HCT116 (cell line): Measurements from ENCODE around the gene CWC27. TPM values are rescaled to one million over a fixed set of nuclear protein-coding genes. Genes with fewer than 3 reads are reported as not detected.

Source experiments
- ATAC-seq: fragments of 200-7000 bp; cut with Tn5 transposase; 2 replicates; pipeline ENCODE4 v1.9.1; 2020; ENCODE audit warnings: mild to moderate bottlenecking, moderate library complexity
- BruUV-seq: library from RNA; stranded (reverse); fragments of 400-500 nt; replicated peaks from 2 replicates; lab custom pipeline; 2021; lab: Mats Ljungman, UMichigan
- CTCF ChIA-PET: fragments of 300-600 bp; sonication (Branson Sonifier 250); formaldehyde crosslinking; loops from one replicate; lab custom pipeline; 2021; ENCODE audit warnings: antibody characterized with exemption; lab: Charles Lee
- POLR2A ChIA-PET: fragments of 300-600, 350-600 bp; sonication (Branson Sonifier 250); formaldehyde crosslinking; loops from one replicate; lab custom pipeline; 2021; ENCODE audit warnings: antibody characterized with exemption; lab: Charles Lee
- RAD21 ChIA-PET, 2 experiments: fragments of 300-600 bp; sonication (Branson Sonifier 250); formaldehyde crosslinking; loops; one replicate each; lab custom pipeline; 2023; ENCODE audit warnings: low total read pairs in 2 of 2; ENCODE audit not compliant: uncharacterized antibody in 2 of 2, unreplicated experiment in 2 of 2, low non-redundant PET in 1 of 2; lab: Charles Lee
- DNase-seq: peaks from one replicate; pipeline ENCODE4 v3.0.0-alpha.2; 2010; ENCODE audit warnings: low read depth, low spot score
- H2AFZ ChIP-seq: fragments of 200-600 bp; shearing (Covaris generic), sonication (generic); 2 replicates; pipeline ENCODE4 v1.6.1; 2017; ENCODE audit warnings: low read depth, mixed run types, mixed read lengths, antibody characterized with exemption, low read length; ENCODE audit not compliant: poor library complexity, severe bottlenecking
- H3K27ac ChIP-seq: 2 replicates; pipeline ENCODE4 v1.5.1; 2012; ENCODE audit warnings: low read depth, low read length
- H3K27me3 ChIP-seq: fragments of 200-600 bp; sonication (generic); 2 replicates; pipeline ENCODE4 v1.6.1; 2016; ENCODE audit warnings: mixed run types, low read length, mixed read lengths; ENCODE audit not compliant: insufficient read depth
- H3K36me3 ChIP-seq, 2 experiments: fragments of 200-500 bp in 1 of 2; fragments of 200-600 bp in 1 of 2; sonication (Bioruptor generic) in 1 of 2; sonication (generic) in 1 of 2; 2 replicates each; pipeline versions ENCODE4 v1.5.1 to v1.6.1; 2014 to 2016; ENCODE audit warnings: low read length in 2 of 2, inconsistent platforms in 1 of 2, mixed read lengths in 1 of 2, mixed run types in 1 of 2; ENCODE audit not compliant: insufficient read depth in 2 of 2, control insufficient read depth in 1 of 2
- H3K4me1 ChIP-seq, 2 experiments: fragments of 200-600 bp in 1 of 2; sonication (generic) in 1 of 2; 2 replicates each; pipeline versions ENCODE4 v1.5.1 to v1.6.1; 2012 to 2017; ENCODE audit warnings: low read length in 2 of 2, inconsistent platforms in 1 of 2, mild to moderate bottlenecking in 1 of 2, mixed read lengths in 1 of 2, mixed run types in 1 of 2, moderate library complexity in 1 of 2; ENCODE audit not compliant: insufficient read depth in 2 of 2, control insufficient read depth in 1 of 2
- H3K4me2 ChIP-seq: fragments of 200-600 bp; sonication (generic); 2 replicates; pipeline ENCODE4 v1.6.1; 2017; ENCODE audit warnings: mixed run types, low read length, mixed read lengths
- H3K4me3 ChIP-seq, 2 experiments: fragments of 200-600 bp in 1 of 2; sonication (generic) in 1 of 2; replicated peaks in 1 of 2; 2 replicates each; pipeline ENCODE4 v1.5.1; 2011 to 2016; ENCODE audit warnings: low read length in 2 of 2, control low read depth in 1 of 2, low read depth in 1 of 2, mild to moderate bottlenecking in 1 of 2, mixed read lengths in 1 of 2, mixed run types in 1 of 2
- H3K79me2 ChIP-seq: fragments of 200-600 bp; sonication (generic); 2 replicates; pipeline ENCODE4 v1.6.1; 2017; ENCODE audit warnings: mild to moderate bottlenecking, mixed run types, low read length, moderate library complexity, mixed read lengths; ENCODE audit not compliant: insufficient read depth
- H3K9ac ChIP-seq: fragments of 200-600 bp; sonication (generic); 2 replicates; pipeline ENCODE4 v1.6.1; 2016; ENCODE audit warnings: low read length, mixed read lengths
- H3K9me2 ChIP-seq: fragments of 200-600 bp; sonication (generic), shearing (Covaris generic); 2 replicates; pipeline ENCODE4 v1.6.1; 2017; ENCODE audit warnings: mixed run types, mild to moderate bottlenecking, moderate library complexity; ENCODE audit not compliant: insufficient read depth
- H3K9me3 ChIP-seq, 2 experiments: fragments of 200-500 bp in 1 of 2; fragments of 200-600 bp in 1 of 2; sonication (Bioruptor generic) in 1 of 2; sonication (generic) in 1 of 2; 2 replicates each; pipeline ENCODE4 v1.6.1; 2014 to 2017; ENCODE audit warnings: low read length in 2 of 2, mixed read lengths in 2 of 2, inconsistent platforms in 1 of 2, low read depth in 1 of 2, mild to moderate bottlenecking in 1 of 2, mixed run types in 1 of 2, moderate library complexity in 1 of 2; ENCODE audit not compliant: control insufficient read depth in 1 of 2, insufficient read depth in 1 of 2
- H4K20me1 ChIP-seq: fragments of 200-600 bp; sonication (generic), shearing (Covaris generic); 2 replicates; pipeline ENCODE4 v1.6.1; 2017; ENCODE audit warnings: mixed run types, mild to moderate bottlenecking, moderate library complexity; ENCODE audit not compliant: insufficient read depth
- ATF3 ChIP-seq: IDR thresholded peaks from 2 replicates; pipeline ENCODE4 v1.6.1; 2012
- CEBPB ChIP-seq: IDR thresholded peaks from 2 replicates; pipeline ENCODE4 v1.6.1; 2012; ENCODE audit warnings: low read depth
- EGR1 ChIP-seq: IDR thresholded peaks from 2 replicates; pipeline ENCODE4 v1.6.1; 2012; ENCODE audit warnings: low read depth
- ELF1 ChIP-seq: IDR thresholded peaks from 2 replicates; pipeline ENCODE4 v1.6.1; 2012; ENCODE audit warnings: low read depth, borderline replicate concordance
- JUND ChIP-seq: IDR thresholded peaks from 2 replicates; pipeline ENCODE4 v1.6.1; 2012
- POLR2AphosphoS5 ChIP-seq: IDR thresholded peaks from 2 replicates; pipeline ENCODE4 v1.6.1; 2011; ENCODE audit warnings: mild to moderate bottlenecking, low read depth, low read length, moderate library complexity
- RAD21 ChIP-seq: IDR thresholded peaks from 2 replicates; pipeline ENCODE4 v1.6.1; 2012; ENCODE audit warnings: low read depth, mild to moderate bottlenecking
- SRF ChIP-seq: IDR thresholded peaks from 2 replicates; pipeline ENCODE4 v1.6.1; 2012; ENCODE audit warnings: low read depth
- TCF7L2 ChIP-seq: IDR thresholded peaks from 2 replicates; pipeline ENCODE4 v1.7.0; 2011; ENCODE audit warnings: borderline replicate concordance, inconsistent platforms; ENCODE audit not compliant: insufficient read depth, insufficient read length; ENCODE audit errors: extremely low read depth
- YY1 ChIP-seq: IDR thresholded peaks from 2 replicates; pipeline ENCODE4 v1.6.1; 2011; ENCODE audit warnings: low read length, low read depth, moderate library complexity, mild to moderate bottlenecking; ENCODE audit not compliant: insufficient replicate concordance; ENCODE audit errors: extremely low read depth
- ZBTB33 ChIP-seq: IDR thresholded peaks from 2 replicates; pipeline ENCODE4 v1.6.1; 2011; ENCODE audit warnings: mild to moderate bottlenecking, low read length, moderate library complexity; ENCODE audit not compliant: insufficient replicate concordance; ENCODE audit errors: extremely low read depth
- ZNF274 ChIP-seq: fragments of 200-500 bp; sonication (Bioruptor generic); IDR thresholded peaks from 2 replicates; pipeline ENCODE4 v1.6.1; 2014; ENCODE audit warnings: mild to moderate bottlenecking, low read depth, low read length, inconsistent platforms
- intact Hi-C: fragments of 100-400 bp; cut with micrococcal nuclease; formaldehyde crosslinking; loops from 2 replicates; pipeline ENCODE4 v1.10.0; 2022
- total RNA-seq: library from RNA; stranded (reverse); gene quantifications from one replicate; pipeline ENCODE4 v1.2.1, GENCODE V29; 2021; ENCODE audit not compliant: unreplicated experiment
- TF ChIP-seq, protein P1 (sequence below): IDR thresholded peaks from 2 replicates; pipeline ENCODE4 v1.6.1; 2012; ENCODE audit warnings: low read depth
- TF ChIP-seq, protein P2 (sequence below): IDR thresholded peaks from 2 replicates; pipeline ENCODE4 v1.6.1; 2012

CWC27 gene
- total RNA-seq, 1 experiment from 2014 or later, result 29.1 TPM

- TF ChIP-seq ELF1, result no peak
- TF ChIP-seq SRF, result no peak
- TF ChIP-seq, protein P1, sequence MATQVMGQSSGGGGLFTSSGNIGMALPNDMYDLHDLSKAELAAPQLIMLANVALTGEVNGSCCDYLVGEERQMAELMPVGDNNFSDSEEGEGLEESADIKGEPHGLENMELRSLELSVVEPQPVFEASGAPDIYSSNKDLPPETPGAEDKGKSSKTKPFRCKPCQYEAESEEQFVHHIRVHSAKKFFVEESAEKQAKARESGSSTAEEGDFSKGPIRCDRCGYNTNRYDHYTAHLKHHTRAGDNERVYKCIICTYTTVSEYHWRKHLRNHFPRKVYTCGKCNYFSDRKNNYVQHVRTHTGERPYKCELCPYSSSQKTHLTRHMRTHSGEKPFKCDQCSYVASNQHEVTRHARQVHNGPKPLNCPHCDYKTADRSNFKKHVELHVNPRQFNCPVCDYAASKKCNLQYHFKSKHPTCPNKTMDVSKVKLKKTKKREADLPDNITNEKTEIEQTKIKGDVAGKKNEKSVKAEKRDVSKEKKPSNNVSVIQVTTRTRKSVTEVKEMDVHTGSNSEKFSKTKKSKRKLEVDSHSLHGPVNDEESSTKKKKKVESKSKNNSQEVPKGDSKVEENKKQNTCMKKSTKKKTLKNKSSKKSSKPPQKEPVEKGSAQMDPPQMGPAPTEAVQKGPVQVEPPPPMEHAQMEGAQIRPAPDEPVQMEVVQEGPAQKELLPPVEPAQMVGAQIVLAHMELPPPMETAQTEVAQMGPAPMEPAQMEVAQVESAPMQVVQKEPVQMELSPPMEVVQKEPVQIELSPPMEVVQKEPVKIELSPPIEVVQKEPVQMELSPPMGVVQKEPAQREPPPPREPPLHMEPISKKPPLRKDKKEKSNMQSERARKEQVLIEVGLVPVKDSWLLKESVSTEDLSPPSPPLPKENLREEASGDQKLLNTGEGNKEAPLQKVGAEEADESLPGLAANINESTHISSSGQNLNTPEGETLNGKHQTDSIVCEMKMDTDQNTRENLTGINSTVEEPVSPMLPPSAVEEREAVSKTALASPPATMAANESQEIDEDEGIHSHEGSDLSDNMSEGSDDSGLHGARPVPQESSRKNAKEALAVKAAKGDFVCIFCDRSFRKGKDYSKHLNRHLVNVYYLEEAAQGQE, result no peak
- no peak for TF ChIP-seq RAD21
- TF ChIP-seq ZBTB33, result no peak
- no peak for TF ChIP-seq ZNF274
Measured at GRCh38 chr5:65065001-65065511, 296.3 kb downstream of the CWC27 start (continued).

- intact Hi-C loops, result no loop called here
- BruUV-seq, result no TSS peak
- H3K4me3 ChIP-seq, result no peak overlapping the region
- H3K79me2 ChIP-seq, result no peaks in the 10 kb centered on the region
- CTCF ChIA-PET, result no interaction called here
- H2AFZ ChIP-seq, result no peak overlapping the region
- H3K27ac ChIP-seq, result no peak overlapping the region
- no peaks in the 10 kb centered on the region for H3K9me2 ChIP-seq
- POLR2A ChIA-PET, result no interaction called here
- no peaks in the 10 kb centered on the region for H3K36me3 ChIP-seq
- no peaks in the 10 kb centered on the region for H3K9me3 ChIP-seq
- RAD21 ChIA-PET, result no interaction called here
- no peak overlapping the region for H3K9ac ChIP-seq
- ATAC-seq (no peak), DNase-seq (no peak)
- no peaks in the 10 kb centered on the region for H4K20me1 ChIP-seq
- H3K27me3 ChIP-seq, result no peaks in the 10 kb centered on the region
- no peaks in the 10 kb centered on the region for H3K4me1 ChIP-seq
- no peak overlapping the region for H3K4me2 ChIP-seq
- TF ChIP-seq RAD21 (no peak), CEBPB (no peak), YY1 (no peak), ATF3 (no peak), SRF (no peak), POLR2AphosphoS5 (no peak), EGR1 (no peak), TCF7L2 (no peak), JUND (no peak), ZBTB33 (no peak)
- TF ChIP-seq, protein P2, sequence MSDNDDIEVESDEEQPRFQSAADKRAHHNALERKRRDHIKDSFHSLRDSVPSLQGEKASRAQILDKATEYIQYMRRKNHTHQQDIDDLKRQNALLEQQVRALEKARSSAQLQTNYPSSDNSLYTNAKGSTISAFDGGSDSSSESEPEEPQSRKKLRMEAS, result no peak
Measured at GRCh38 chr5:65066387-65067146, 297.8 kb downstream of the CWC27 start.
